ENCODE data around the gene RHBDD3. TPM values are rescaled to one million over a fixed set of nuclear protein-coding genes. Genes with fewer than 3 reads are reported as not detected.

Gene RHBDD3
- total and polyA plus RNA-seq, 2 of the 8 experiments (the other 6 are each of a cell fraction or from before 2014, with no cell fraction given): 72.1 to 117 TPM

DNA sequence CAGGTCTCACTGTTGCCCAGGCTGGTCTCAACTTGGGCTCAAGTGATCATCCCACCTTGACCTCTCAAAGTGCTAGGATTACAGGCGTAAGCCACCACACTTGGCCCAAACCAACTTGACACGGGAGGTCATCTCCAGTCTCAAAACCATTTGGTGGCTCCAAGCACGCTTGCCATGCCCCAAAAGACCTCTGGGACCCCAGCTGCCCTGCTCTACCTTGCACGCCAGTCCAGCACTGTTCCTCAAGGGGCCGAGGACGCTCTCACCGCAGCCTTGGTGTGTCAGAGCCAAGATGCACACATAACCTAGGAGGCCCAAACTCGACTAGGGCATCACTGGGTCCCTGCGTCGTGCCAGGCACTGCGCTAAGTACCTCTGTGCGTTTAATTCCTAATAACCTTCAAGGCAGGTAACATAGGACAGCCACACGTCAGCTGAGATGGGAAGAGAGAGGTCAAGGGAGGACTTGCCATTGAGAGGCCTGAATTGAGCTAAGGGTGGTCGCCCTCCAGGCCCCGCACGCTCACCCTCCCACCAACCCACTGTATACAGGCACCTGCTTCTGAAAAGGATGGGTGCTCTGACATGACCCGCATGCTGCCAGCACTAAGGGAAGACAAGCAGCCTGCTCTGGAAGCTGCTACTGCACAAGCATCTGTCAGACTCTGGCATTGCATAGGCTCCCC lies 34.1 kb upstream of the RHBDD3 start:
- DNase-seq (ENCODE audit: low read depth in 1 of 2, low spot score in 2 of 2): peak in 1 of 2 experiments; percentile 53
- CTCF ChIA-PET (ENCODE audit: partially characterized antibody): interaction anchor here (1.3 to 4.8 kb wide), 5 partner anchors 7 to 26 kb away, joined by 4 to 41 read pairs (median 6); no protein-coding TSS in a partner anchor
- H3K27ac ChIP-seq (ENCODE audit: low read depth, low read length): no peak overlapping the region

More for the DNA sequence above, 34.1 kb upstream of the RHBDD3 start:
- Histone ChIP-seq H3K27me3 (replicated peaks in 1 of 4; ENCODE audit: control insufficient read depth in 3 of 4, extremely low read depth in 1 of 4, insufficient read depth in 3 of 4, low read length in 3 of 4) (no peaks in the 10 kb centered on the region), H4K20me1 (replicated peaks in 1 of 2; ENCODE audit: control insufficient read depth in 1 of 2, insufficient read depth in 2 of 2, low read length in 2 of 2) (peaks cover 9 to 16% of the 10 kb centered on the region in 2 experiments), H2AK5ac (ENCODE audit: low read depth, low read length) (peak overlapping the region; percentile 39; the same call in 1 of the 2 replicates), H4K5ac (ENCODE audit: insufficient read length, low read depth, low read length) (no peak overlapping the region), H2BK20ac (ENCODE audit: low read length) (no peak overlapping the region), H4K8ac (ENCODE audit: extremely low read depth, insufficient read depth, low read length) (no peak overlapping the region), H3K14ac (ENCODE audit: insufficient read length) (no peak overlapping the region), H2BK5ac (ENCODE audit: low read depth, low read length) (no peak overlapping the region), H2AFZ (ENCODE audit: low read length) (no peak overlapping the region), H3K79me1 (ENCODE audit: low read depth, low read length) (no peaks in the 10 kb centered on the region; the same call in 1 of the 2 replicates), H3K4me3 (ENCODE audit: extremely low read depth in 1 of 4, insufficient read depth in 2 of 4, low read depth in 3 of 4, low read length in 4 of 4) (no peak overlapping the region), H2BK120ac (replicated peaks; ENCODE audit: low read depth, low read length) (no peak overlapping the region), H3K4ac (replicated peaks; ENCODE audit: insufficient read length, low read depth, low read length) (no peak overlapping the region), H3K18ac (ENCODE audit: extremely low read depth, low read length) (no peak overlapping the region), H3K36me3 (ENCODE audit: control insufficient read depth in 2 of 4, insufficient read depth in 4 of 4, low read length in 3 of 4) (peaks cover 28 to 41% (median 30%) of the 10 kb centered on the region in 4 experiments), H4K91ac (replicated peaks; ENCODE audit: insufficient read length, low read length) (no peak overlapping the region), H3K79me2 (ENCODE audit: control insufficient read depth in 1 of 2, insufficient read depth in 2 of 2, low read length in 2 of 2) (no peaks in the 10 kb centered on the region), H2BK15ac (ENCODE audit: low read length) (no peak overlapping the region), H3K56ac (replicated peaks; ENCODE audit: insufficient read length, low read depth, low read length) (no peak overlapping the region), H3K4me2 (ENCODE audit: insufficient read depth in 1 of 2, low read depth in 2 of 2, low read length in 2 of 2) (no peak overlapping the region), H3K9ac (replicated peaks in 1 of 4; ENCODE audit: extremely low read depth in 1 of 4, low read depth in 3 of 4, low read length in 3 of 4) (no peak overlapping the region; a peak in 1 of 7 replicates), H3K4me1 (replicated peaks in 1 of 4; ENCODE audit: control insufficient read depth in 3 of 4, insufficient read depth in 4 of 4, low read length in 3 of 4) (peaks cover 0 to 7% (median 1%) of the 10 kb centered on the region in 4 experiments; a peak in 4 of 7 replicates), H3K9me3 (ENCODE audit: insufficient read depth in 2 of 2, low read depth in 1 of 2, low read length in 1 of 2) (no peaks in the 10 kb centered on the region), H2BK12ac (ENCODE audit: low read depth, low read length) (0 out of 2 replicates have a peak overlapping the region, but pooled peaks have one; percentile 50), H3K23ac (ENCODE audit: insufficient read length) (no peak overlapping the region), H3K23me2 (ENCODE audit: low read depth, low read length) (peaks cover 4% of the 10 kb centered on the region; the same call in 1 of the 2 replicates)
- 93% methylated on average over 17 of the region's 17 CpGs; no CpG with 5 or more reads in 1 of the 2 experiments for WGBS, 2 experiments (ENCODE audit: extremely low coverage in 1 of 2, insufficient coverage in 1 of 2, insufficient read length in 1 of 2, insufficient replicate concordance in 2 of 2, low coverage in 1 of 2, low lambda C conversion rate in 2 of 2, missing lambda C conversion rate in 1 of 2)
- POLR2A ChIA-PET (ENCODE audit: partially characterized antibody): interaction anchor here (0.7 to 9.1 kb wide), 14 partner anchors 9 to 252 kb away, joined by 3 to 147 read pairs (median 8); partner anchors contain the start of genes EWSR1, RASL10A, RHBDD3 and THOC5
- FAIRE-seq: no peak
- TF ChIP-seq SUZ12 (IDR thresholded peaks at IDR 0.05; ENCODE audit: low read length): no peak
- TF ChIP-seq CBX5 (IDR thresholded peaks at IDR 0.05; ENCODE audit: low read depth, low read length): no peak
- no peak for TF ChIP-seq POLR2AphosphoS5 (IDR thresholded peaks at IDR 0.05; ENCODE audit: low read depth, low read length)
- TF ChIP-seq KDM5A (IDR thresholded peaks at IDR 0.05; ENCODE audit: low read length): no peak
- no peak for TF ChIP-seq SP2 (IDR thresholded peaks at IDR 0.05; ENCODE audit: low read length)
- TF ChIP-seq CHD2 (IDR thresholded peaks at IDR 0.05; ENCODE audit: low read length): no peak
- TF ChIP-seq, protein P1, sequence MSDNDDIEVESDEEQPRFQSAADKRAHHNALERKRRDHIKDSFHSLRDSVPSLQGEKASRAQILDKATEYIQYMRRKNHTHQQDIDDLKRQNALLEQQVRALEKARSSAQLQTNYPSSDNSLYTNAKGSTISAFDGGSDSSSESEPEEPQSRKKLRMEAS (IDR thresholded peaks at IDR 0.05): no peak
